ENCODE measurements around the gene CIROP. TPM values are rescaled to one million over a fixed set of nuclear protein-coding genes. Genes with fewer than 3 reads are reported as not detected.

The CIROP gene
- total and polyA plus RNA-seq, 2 experiments from 2014 or later: not detected

DNA sequence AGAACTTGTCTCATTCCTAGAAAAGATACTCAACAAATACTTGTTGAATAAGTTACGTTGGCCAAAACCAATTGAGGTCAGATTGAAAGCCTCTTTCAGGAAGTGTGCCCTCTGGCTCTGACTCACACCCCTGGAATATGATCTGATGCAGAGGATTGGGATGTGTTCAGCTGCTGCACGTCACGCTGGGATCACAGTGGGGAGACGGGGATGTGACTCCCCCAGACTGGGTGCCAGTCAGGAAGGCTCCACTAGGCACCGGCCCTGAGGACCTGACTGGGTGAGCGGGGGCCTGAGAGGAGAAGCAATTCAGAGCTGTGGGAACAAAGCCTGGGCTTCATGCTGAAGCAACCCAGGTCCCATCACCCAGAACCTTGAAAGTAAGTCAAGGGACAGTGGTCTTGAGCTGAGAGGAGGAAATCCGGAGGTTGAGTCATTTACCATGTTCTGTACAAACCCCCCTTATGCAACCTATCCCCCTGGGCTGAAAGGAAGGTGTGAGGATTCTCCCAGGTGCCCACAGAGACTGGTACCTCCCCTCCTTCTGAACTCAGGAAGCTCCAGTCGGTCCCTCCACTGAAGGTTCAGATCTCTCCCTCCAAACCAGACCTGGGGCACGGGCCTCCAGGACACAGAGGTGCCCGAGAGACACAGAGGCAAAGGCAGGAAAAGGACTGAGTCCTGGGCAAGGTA, 10.4 kb upstream of the CIROP start:
- H3K9me3 ChIP-seq (ENCODE audit: low read depth): no peaks in the 10 kb centered on the region
- no peak overlapping the region for H3K4me2 ChIP-seq
- H3K9me2 ChIP-seq (replicated peaks; ENCODE audit: insufficient read depth): no peaks in the 10 kb centered on the region
- no peaks in the 10 kb centered on the region for H3K4me1 ChIP-seq (ENCODE audit: insufficient read depth)
- TF ChIP-seq EZH2phosphoT487 (IDR thresholded peaks at IDR 0.05; ENCODE audit: low read depth, severe bottlenecking, unreplicated experiment) (no peak), EZH2 (IDR thresholded peaks at IDR 0.05; ENCODE audit: borderline replicate concordance) (no peak)
- TF ChIP-seq, protein P1, sequence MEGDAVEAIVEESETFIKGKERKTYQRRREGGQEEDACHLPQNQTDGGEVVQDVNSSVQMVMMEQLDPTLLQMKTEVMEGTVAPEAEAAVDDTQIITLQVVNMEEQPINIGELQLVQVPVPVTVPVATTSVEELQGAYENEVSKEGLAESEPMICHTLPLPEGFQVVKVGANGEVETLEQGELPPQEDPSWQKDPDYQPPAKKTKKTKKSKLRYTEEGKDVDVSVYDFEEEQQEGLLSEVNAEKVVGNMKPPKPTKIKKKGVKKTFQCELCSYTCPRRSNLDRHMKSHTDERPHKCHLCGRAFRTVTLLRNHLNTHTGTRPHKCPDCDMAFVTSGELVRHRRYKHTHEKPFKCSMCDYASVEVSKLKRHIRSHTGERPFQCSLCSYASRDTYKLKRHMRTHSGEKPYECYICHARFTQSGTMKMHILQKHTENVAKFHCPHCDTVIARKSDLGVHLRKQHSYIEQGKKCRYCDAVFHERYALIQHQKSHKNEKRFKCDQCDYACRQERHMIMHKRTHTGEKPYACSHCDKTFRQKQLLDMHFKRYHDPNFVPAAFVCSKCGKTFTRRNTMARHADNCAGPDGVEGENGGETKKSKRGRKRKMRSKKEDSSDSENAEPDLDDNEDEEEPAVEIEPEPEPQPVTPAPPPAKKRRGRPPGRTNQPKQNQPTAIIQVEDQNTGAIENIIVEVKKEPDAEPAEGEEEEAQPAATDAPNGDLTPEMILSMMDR (IDR thresholded peaks at IDR 0.05; ENCODE audit: poor library complexity): no peak
- no peak overlapping the region for H2AFZ ChIP-seq
- WGBS (ENCODE audit: low lambda C conversion rate, missing lambda C conversion rate): 77% methylated on average over 10 of the region's 10 CpGs
- no peaks in the 10 kb centered on the region for H3K79me2 ChIP-seq
- H3K36me3 ChIP-seq (replicated peaks; ENCODE audit: insufficient read depth, low read depth): no peaks in the 10 kb centered on the region
- no peak overlapping the region for H3K4me3 ChIP-seq
- H3K27ac ChIP-seq: no peak overlapping the region
- H4K20me1 ChIP-seq (ENCODE audit: insufficient read depth, poor library complexity, severe bottlenecking): no peaks in the 10 kb centered on the region
- H3K27me3 ChIP-seq: peaks cover 12% of the 10 kb centered on the region
- peak; percentile 40 for DNase-seq (ENCODE audit: low spot score)

DNA sequence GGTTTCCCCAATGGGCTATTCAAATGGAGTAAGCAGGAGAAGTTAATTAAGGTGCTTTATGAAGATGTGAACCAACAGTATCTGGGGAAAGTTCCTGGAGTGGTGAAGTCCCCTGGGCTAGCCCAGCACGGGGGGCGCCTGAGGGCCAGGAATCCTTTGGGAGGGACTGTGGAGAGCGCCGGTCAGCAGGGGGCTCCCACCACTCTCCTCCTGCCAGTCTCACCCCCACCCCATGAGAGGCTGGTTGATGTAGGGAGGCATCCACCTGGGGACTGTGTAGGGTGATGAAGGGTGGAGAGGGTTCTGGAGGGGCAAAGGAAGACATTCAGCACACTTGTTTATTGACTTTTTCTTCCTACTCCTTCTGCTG, 9.9 kb upstream of the CIROP start:
- Histone ChIP-seq H3K27me3 (peaks cover 13% of the 10 kb centered on the region), H3K9me3 (ENCODE audit: low read depth) (no peaks in the 10 kb centered on the region), H3K9me2 (replicated peaks; ENCODE audit: insufficient read depth) (no peaks in the 10 kb centered on the region), H2AFZ (no peak overlapping the region), H3K4me2 (no peak overlapping the region), H3K36me3 (replicated peaks; ENCODE audit: insufficient read depth, low read depth) (no peaks in the 10 kb centered on the region), H3K79me2 (no peaks in the 10 kb centered on the region), H3K4me3 (no peak overlapping the region), H3K4me1 (ENCODE audit: insufficient read depth) (no peaks in the 10 kb centered on the region), H3K27ac (no peak overlapping the region), H4K20me1 (ENCODE audit: insufficient read depth, poor library complexity, severe bottlenecking) (no peaks in the 10 kb centered on the region)
- no peak for DNase-seq (ENCODE audit: low spot score)
- TF ChIP-seq EZH2 (IDR thresholded peaks at IDR 0.05; ENCODE audit: borderline replicate concordance) (no peak), EZH2phosphoT487 (IDR thresholded peaks at IDR 0.05; ENCODE audit: low read depth, severe bottlenecking, unreplicated experiment) (no peak)
- TF ChIP-seq, protein P1 (IDR thresholded peaks at IDR 0.05; ENCODE audit: poor library complexity): no peak
- WGBS (ENCODE audit: low lambda C conversion rate, missing lambda C conversion rate): 48% methylated on average over 4 of the region's 4 CpGs

DNA sequence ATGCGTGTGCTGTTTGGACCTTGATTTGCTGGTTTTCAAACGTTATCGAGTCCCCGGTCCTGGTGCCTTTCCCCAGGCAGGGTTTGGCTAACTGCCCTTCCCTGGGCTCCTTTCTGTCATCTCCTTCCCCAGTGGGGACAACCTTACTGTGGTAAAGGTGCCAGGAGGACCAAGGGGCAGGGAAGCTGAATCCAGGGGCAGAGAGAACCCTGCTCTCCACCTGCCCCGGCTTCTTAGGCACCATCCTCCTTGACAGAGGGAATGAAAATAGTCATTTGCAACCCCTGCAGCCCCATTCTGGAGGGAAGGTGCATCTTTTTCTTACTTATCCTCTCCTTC, 9.3 kb upstream of the CIROP start:
- Histone ChIP-seq H3K9me3 (ENCODE audit: low read depth) (no peaks in the 10 kb centered on the region), H3K4me2 (no peak overlapping the region), H2AFZ (no peak overlapping the region), H3K9me2 (replicated peaks; ENCODE audit: insufficient read depth) (no peaks in the 10 kb centered on the region), H3K4me1 (ENCODE audit: insufficient read depth) (no peaks in the 10 kb centered on the region), H3K4me3 (no peak overlapping the region), H3K27ac (no peak overlapping the region), H3K27me3 (peaks cover 13% of the 10 kb centered on the region), H4K20me1 (ENCODE audit: insufficient read depth, poor library complexity, severe bottlenecking) (no peaks in the 10 kb centered on the region), H3K36me3 (replicated peaks; ENCODE audit: insufficient read depth, low read depth) (no peaks in the 10 kb centered on the region), H3K79me2 (no peaks in the 10 kb centered on the region)
- 74% methylated on average over 5 of the region's 5 CpGs for WGBS (ENCODE audit: low lambda C conversion rate, missing lambda C conversion rate)
- TF ChIP-seq EZH2 (IDR thresholded peaks at IDR 0.05; ENCODE audit: borderline replicate concordance): no peak
- TF ChIP-seq, protein P1 (IDR thresholded peaks at IDR 0.05; ENCODE audit: poor library complexity): no peak
- TF ChIP-seq EZH2phosphoT487 (IDR thresholded peaks at IDR 0.05; ENCODE audit: low read depth, severe bottlenecking, unreplicated experiment): no peak
- DNase-seq (ENCODE audit: low spot score): no peak
